H54 (cell line): Measurements from ENCODE around the gene ZNF613.
A peak's percentile ranks its signal among the peaks of the same experiment; 100 is the strongest.
"Not testable (repeated sequence)": the region's sequence is repeated elsewhere in the genome, so short reads cannot be mapped to it uniquely, and the experiment has no call there.

Experiments
- DNase-seq: peaks from one replicate; pipeline ENCODE4 v3.0.0; 2011; ENCODE audit warnings: low spot score, mixed read lengths; ENCODE audit not compliant: insufficient read length
- FAIRE-seq: peaks from 3 replicates; lab custom pipeline; 2011; peaks lifted over from hg19 to GRCh38; lab: Jason Lieb, UNC
- POLR2A ChIP-seq: IDR thresholded peaks from 2 replicates; pipeline ENCODE4 v1.6.1; 2011; ENCODE audit warnings: low read depth, mild to moderate bottlenecking, low read length

The ZNF613 gene

DNA sequence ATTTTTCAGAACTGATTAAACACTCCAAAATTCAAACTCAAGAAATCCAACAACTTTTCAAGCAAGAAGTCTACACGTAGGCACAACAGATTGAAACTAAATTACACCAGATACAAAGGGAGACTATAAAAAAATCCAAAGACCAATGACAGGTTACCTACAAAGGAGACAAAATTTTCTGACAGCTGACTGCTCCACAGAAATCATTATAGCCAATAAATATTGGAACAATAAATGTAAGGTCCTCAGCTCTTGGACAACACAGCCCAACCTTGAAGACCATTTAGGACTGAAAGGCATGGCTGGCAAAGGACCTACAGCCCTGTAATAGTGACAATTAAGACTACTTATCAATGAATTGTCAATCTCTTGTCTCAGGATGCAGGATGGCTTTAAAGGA, 43.4 kb downstream of the ZNF613 start:
- TF ChIP-seq POLR2A = no peak
- FAIRE-seq (no peak), DNase-seq (no peak)

DNA sequence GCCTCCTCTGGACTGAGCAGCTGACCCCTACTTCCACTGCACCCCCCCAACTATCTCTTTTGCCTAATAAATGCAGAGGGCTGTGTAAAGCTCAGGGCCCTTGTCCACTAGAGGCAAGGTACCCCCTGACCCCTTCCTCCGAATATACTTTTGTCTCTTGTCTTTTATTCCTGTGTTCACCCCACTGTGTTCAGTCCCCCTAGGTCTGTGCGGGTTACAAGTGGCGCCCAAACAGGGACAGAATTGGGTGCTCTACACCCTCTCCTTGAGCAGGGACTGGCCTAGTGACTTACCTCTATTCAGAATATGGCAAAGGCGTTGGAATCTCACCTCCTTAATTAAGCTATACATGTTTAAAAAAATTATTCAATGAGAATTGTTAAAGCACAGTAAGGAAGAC, 44.4 kb downstream of the ZNF613 start:
- no peak for DNase-seq
- no peak for TF ChIP-seq POLR2A

DNA sequence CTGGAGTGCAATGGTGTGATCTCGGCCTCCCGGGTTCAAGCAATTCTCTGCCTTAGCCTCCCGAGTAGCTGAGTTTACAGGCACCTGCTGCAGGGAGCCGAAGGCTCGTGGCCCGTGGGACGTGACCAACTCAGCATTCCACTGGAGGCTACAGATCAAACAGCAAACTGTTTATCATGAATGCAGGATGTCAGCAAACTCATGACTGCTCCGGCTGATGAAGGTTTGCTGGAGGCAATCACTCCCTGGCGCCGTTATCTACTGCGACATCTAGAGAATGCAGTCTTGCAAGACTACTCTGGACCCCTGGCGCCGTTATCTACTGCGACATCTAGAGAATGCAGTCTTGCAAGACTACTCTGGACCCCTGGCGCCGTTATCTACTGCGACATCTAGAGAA, 48.5 kb downstream of the ZNF613 start:
- not testable (repeated sequence) for DNase-seq, FAIRE-seq

More for the DNA sequence above, 44.4 kb downstream of the ZNF613 start:
- no peak for FAIRE-seq

DNA sequence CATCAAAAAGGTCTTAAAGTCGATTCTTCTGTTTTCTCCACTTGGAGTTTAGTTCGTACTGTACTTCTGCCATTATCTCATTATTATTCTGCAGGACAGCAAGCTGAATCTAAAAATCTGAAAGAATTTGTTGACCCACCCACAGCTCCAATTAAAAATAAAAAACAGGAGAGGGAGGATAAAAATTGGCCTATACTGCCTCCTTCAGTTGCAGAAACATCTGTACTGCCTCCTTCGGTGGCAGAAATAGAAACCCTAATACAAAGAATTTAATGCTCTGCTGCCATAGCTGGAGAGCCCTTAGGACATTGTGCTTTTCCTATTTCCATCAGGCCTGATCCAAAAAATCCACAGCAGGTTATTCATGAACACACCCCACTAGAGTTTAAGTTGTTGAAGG, 49.6 kb downstream of the ZNF613 start:
- no peak for TF ChIP-seq POLR2A
- FAIRE-seq (no peak), DNase-seq (no peak)

DNA sequence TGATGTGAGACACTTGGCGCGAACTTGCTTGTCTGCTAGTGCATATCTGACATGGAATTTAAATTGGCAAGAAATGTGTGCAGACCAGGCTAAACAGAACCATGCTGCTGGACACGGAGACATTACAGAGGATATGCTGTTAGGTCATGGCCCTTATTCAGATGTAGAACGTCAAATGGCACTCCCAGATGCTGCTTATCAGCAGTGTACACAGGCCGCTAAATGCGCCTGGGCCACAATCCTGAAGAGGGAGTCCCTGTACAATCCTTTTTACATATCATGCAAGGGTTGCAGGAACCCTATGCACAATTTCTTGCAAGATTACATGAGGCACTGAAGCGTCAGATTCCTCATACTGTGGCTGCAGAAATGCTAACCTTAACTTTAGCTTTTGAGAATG, 50.1 kb downstream of the ZNF613 start:
- FAIRE-seq = no peak

DNA sequence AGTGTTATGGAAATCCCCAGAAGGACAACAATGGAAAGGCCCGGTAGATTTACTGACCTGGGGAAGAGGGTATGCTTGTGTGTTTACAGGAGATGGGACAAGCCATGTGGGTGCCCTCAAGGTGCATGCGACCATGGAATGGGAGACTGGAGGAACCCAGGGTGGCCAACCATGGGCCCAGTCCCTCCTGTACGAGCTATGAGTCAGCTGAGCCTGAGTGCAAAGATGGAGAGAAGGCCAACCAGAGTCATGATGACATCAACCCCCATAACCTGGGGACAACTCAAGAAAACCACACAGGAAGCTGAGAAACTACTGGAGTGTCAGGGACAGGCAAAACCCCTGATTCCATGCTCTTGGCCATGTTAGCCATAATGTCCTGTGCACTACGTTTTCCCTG, 51.6 kb downstream of the ZNF613 start:
- TF ChIP-seq POLR2A = no peak
- DNase-seq (no peak), FAIRE-seq (no peak)

More for the DNA sequence above, 50.1 kb downstream of the ZNF613 start:
- no peak for TF ChIP-seq POLR2A
- no peak for DNase-seq

DNA sequence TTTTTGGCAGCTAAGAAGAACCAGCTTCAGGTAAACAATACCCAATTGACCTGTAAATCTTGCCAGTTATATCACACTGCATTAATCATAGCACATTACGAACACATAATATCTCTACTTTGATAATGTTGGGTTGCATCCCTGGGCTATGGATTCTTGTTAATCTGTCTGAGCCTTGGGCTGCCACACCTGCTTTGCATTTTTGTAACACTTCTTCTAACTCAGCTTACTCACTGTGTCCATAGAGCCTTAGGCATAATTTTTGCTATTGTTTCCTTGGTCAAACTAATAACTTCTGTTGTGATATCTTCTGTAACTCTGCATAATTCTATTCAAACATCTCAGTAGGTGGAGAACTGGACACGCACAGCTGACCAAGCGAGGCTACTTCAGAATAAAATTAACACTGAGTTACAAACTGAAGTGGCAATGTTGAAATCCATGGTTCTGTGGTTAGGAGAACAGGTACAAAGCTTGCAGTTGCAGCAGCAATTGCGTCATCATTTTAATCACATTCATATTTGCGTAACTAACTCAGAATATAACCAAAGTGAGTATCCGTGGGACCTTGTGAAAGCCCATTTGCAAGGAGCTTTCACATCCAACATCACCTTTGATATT, 53.0 kb downstream of the ZNF613 start:
- FAIRE-seq (no peak), DNase-seq (no peak)
- no peak for TF ChIP-seq POLR2A

DNA sequence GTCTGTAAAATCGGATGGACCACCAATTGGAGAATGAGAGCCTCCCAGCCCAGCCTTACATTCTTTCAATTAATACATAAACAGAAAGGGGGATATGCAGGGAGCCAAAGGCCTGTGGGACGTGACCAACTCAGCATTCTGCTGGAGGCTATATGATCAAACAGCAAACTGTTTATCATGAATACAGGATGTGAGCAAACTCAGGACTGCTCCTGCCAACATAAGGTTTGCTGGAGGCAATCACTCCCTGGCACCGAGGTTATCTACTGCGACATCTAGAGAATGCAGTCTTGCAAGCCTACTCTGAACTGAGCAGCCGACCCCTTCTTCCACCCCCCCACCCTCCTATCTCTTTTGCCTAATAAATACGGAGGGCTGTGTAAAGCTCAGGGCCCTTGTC, 53.7 kb downstream of the ZNF613 start:
- not testable (repeated sequence) for FAIRE-seq, DNase-seq

DNA sequence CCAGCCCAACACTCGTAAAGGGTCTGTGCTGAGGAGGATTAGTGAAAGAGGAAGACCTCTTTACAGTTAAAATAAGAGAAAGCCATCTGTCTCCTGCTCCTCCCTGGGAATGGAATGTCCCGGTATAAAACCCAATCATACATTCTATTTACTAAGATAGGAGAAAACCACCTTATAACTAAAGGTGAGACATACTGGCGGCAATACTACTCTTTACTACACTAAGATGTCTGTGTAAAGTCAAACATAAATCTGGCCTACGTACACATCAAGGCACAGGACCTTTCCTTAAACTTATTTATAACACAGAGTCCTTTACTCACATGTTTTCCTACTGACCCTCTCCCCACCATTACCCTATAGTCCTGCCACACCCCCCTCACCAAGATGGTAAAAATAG, 56.1 kb downstream of the ZNF613 start:
- DNase-seq (no peak), FAIRE-seq (no peak)
- no peak for TF ChIP-seq POLR2A

DNA sequence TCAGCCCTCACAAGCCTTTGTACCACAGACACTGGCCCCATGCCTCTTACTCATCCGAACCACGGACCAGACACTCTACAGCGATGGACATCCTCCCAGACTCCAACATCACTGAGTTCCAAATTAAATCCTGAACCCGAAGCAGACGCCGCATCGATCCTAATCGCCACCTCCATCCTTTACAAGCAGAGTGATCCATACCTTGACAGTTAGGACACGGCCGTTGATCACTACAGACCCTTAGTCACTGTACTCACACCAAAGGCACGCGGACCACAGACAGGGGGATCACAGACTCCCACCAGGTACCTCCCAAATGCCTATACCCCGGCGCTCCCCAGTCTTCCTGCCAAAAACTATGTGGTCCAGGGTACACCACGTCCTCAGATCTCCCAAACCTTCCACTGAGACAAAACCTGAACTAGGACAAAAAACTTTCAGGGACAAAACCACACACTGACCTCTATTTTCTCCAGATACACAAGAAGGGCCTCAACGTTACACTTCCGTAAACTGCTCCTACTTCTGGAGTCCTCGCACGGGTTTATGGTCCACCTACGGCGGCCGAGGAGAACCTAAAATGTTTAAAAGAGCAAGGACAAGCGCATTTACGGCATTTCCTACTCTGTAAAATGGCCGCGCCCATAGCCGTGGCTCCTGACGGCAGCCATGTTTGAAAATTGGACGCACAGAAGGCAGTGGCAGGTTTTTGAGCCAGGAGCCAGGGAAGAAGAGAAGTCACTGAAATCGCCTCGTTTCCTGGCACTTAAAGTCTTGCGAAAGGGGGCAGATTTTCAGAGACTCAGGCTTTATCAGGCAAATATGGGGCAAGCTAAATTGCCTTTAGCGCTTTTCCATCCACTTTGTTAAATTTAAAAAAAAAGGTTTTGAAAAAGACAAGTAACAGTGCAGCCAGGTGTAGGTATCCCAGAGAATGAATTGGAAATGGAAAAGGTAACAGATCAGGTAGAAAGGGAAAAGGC, 59.3 kb downstream of the ZNF613 start, which contains the start of gene ZNF350:
Gene ZNF350 (minus strand): TSS at position 532 of the 983 bp plus-strand sequence. CDS start 12,480 bp downstream, outside the sequence.
- DNase-seq (peak; percentile 75), FAIRE-seq (peak; percentile 98)
- TF ChIP-seq POLR2A = no peak

DNA sequence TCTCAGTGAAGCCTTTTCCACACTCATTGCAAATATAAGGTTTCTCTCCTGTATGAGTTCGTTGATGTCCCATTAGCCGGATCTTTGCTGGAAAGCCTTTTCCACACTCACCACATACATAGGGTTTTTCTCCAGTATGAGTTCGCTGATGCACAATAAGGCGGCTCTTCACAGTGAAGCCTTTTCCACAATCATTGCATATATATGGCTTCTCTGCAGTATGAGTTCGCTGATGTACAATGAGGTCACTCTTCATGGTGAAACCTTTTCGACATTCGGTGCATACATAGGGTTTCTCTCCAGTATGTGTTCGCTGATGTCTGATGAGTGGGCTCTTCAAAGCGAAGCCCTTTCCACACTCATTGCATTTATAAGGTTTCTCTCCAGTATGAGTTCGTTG, 66.2 kb downstream of the ZNF613 start:
- no peak for FAIRE-seq
- no peak for DNase-seq
- no peak for TF ChIP-seq POLR2A

DNA sequence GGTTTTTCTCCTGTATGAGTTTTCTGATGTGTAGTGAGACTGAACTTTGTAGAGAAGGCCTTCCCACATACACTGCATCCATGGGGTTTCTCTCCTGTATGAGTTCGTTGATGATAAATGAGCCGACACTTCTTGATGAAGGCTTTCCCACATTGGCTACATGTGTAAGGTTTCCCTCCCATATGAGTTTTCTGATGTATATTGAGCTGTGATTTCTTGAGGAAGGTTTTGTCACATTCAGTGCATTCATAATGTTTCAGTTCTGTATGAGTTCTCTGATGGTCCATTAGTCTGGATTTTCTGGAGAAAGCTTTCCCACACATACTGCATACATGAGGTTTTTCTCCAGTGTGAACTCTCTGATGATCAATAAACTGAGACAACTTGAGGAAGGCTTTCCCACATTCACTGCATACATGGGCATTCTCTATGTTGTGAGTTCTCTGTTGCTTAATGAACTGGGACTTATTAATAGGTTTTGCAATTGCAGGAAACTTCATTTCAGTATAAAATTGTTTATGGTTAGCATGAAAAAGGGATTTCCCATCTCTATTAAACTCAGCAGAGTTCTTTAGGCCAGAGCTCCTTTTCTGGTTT, 66.9 kb downstream of the ZNF613 start:
- DNase-seq = no peak
- no peak for TF ChIP-seq POLR2A
- peak; percentile 45 for FAIRE-seq
